ENCODE data around the gene AOPEP. TPM values are rescaled to one million over a fixed set of nuclear protein-coding genes. Genes with fewer than 3 reads are reported as not detected.
A peak's percentile ranks its signal among the peaks of the same experiment; 100 is the strongest.

The AOPEP gene
- total and polyA plus RNA-seq, 2 of the 13 experiments (the other 11 are each of a cell fraction or from before 2014, with no cell fraction given), result 22.2 to 41.6 TPM

GRCh38 chr9:95027914-95028852 lies 301.7 kb downstream of the AOPEP start:
- Histone ChIP-seq H3K9ac (ENCODE audit: insufficient read depth, low read depth, low read length) (no peak overlapping the region), H3K9me3 (ENCODE audit: low read length) (no peaks in the 10 kb centered on the region), H3K4me2 (ENCODE audit: low read depth, low read length) (peak overlapping the region; percentile 16; the same call in 1 of the 2 replicates), H3K27ac (ENCODE audit: extremely low read length, insufficient read depth, low read length) (peak overlapping the region; percentile 85), H3K27me3 (ENCODE audit: control insufficient read depth in 1 of 2, insufficient read depth in 2 of 2, low read length in 2 of 2) (no peaks in the 10 kb centered on the region), H3K4me1 (ENCODE audit: insufficient read depth, low read length) (peaks cover 100% of the 10 kb centered on the region), H4K20me1 (ENCODE audit: insufficient read depth, low read length) (peaks cover 1% of the 10 kb centered on the region; the same call in 1 of the 2 replicates), H3K79me2 (ENCODE audit: insufficient read depth, low read length) (peaks cover 92% of the 10 kb centered on the region), H3K4me3 (replicated peaks in 1 of 3; ENCODE audit: insufficient read depth in 1 of 3, low read depth in 2 of 3, low read length in 3 of 3) (no peak overlapping the region), H3K36me3 (replicated peaks in 1 of 2; ENCODE audit: control insufficient read depth in 1 of 2, insufficient read depth in 2 of 2, low read length in 2 of 2) (peaks cover 6 to 32% of the 10 kb centered on the region in 2 experiments), H2AFZ (ENCODE audit: low read length) (no peak overlapping the region)
- no TSS peak for BruUV-seq (replicated peaks)
- ATAC-seq (no peak), DNase-seq (ENCODE audit: low spot score) (peak; percentile 39), FAIRE-seq (no peak)
- CTCF ChIA-PET (ENCODE audit: low intra/inter-chr PET ratio, low total read pairs), result no interaction called here
- POLR2A ChIA-PET, result interaction anchor here (1.1 kb wide), 1 partner anchor 18 kb away, joined by 3 read pairs; no protein-coding TSS in a partner anchor
- intact Hi-C loops (cut with micrococcal nuclease; ENCODE audit: unreplicated experiment), result no loop called here
- in situ Hi-C loops (cut with HindIII; ENCODE audit: extremely low pct_ligation_motif_present, low pct_unique_long_range_greater_than_20kb), result no loop called here
- WGBS (ENCODE audit: low lambda C conversion rate), result 68% methylated on average over 10 of the region's 11 CpGs
- TF ChIP-seq FOSL2 (CRISPR knock-in tag; IDR thresholded peaks at IDR 0.05), result peak; percentile 25; the same call in 1 of the 2 replicates
- TF ChIP-seq KDM6A (CRISPR knock-in tag; IDR thresholded peaks at IDR 0.05; ENCODE audit: low read depth), result no peak
- no peak for TF ChIP-seq THAP11 (CRISPR knock-in tag; IDR thresholded peaks at IDR 0.05)
- TF ChIP-seq CCAR2 (optimal IDR thresholded peaks at IDR 0.05; ENCODE audit: low read depth, low read length), result no peak
- peak; percentile 64; the same call in 1 of the 2 replicates for TF ChIP-seq TFAP4 (IDR thresholded peaks at IDR 0.05; ENCODE audit: borderline replicate concordance, low read depth)
- 0 out of 2 replicates have a peak, but pooled peaks have one; percentile 9 for TF ChIP-seq CEBPB (IDR thresholded peaks at IDR 0.05; ENCODE audit: borderline replicate concordance, low read depth, low read length)
- peak; percentile 24; the same call in 1 of the 2 replicates for TF ChIP-seq ARID5B (CRISPR knock-in tag; IDR thresholded peaks at IDR 0.05)
- no peak for TF ChIP-seq SOX13 (IDR thresholded peaks at IDR 0.05)
- peak in 1 of 2 experiments; percentile 25; a peak in 1 of 4 replicates for TF ChIP-seq SOX13 (CRISPR knock-in tag; conservative IDR thresholded peaks at IDR 0.05 in 1 of 2, IDR thresholded peaks at IDR 0.05 in 1 of 2)
- no peak for TF ChIP-seq TFE3 (CRISPR knock-in tag; IDR thresholded peaks at IDR 0.05)
- peak; percentile 52; the same call in 1 of the 2 replicates for TF ChIP-seq TBX3 (IDR thresholded peaks at IDR 0.05; ENCODE audit: borderline replicate concordance)
- TF ChIP-seq HOXA3 (CRISPR knock-in tag; IDR thresholded peaks at IDR 0.05), result 0 out of 2 replicates have a peak, but pooled peaks have one; percentile 32
- TF ChIP-seq BCL6 (CRISPR knock-in tag; IDR thresholded peaks at IDR 0.05), result peak; percentile 31; the same call in 1 of the 2 replicates
- TF ChIP-seq ZNF263 (CRISPR knock-in tag; IDR thresholded peaks at IDR 0.05), result no peak
- TF ChIP-seq MEIS2 (CRISPR knock-in tag; IDR thresholded peaks at IDR 0.05), result no peak
- peak; percentile 78 for TF ChIP-seq ZBTB38 (CRISPR knock-in tag; IDR thresholded peaks at IDR 0.05)
- 0 out of 2 replicates have a peak, but pooled peaks have one; percentile 10 for TF ChIP-seq JUND (CRISPR knock-in tag; IDR thresholded peaks at IDR 0.05)
- TF ChIP-seq CCDC6 (CRISPR knock-in tag; IDR thresholded peaks at IDR 0.05), result no peak
- TF ChIP-seq KDM1A (CRISPR knock-in tag; IDR thresholded peaks at IDR 0.05), result no peak
